HEK293 (cell line): ENCODE measurements around the gene KRT16.

Experiments used
- CTCF ChIA-PET: fragments of 350-600 bp; formaldehyde crosslinking; extraction: SDS; loops from one replicate; lab custom pipeline; 2021; ENCODE audit warnings: antibody characterized with exemption; lab: Yijun Ruan, JAX
- POLR2A ChIA-PET: fragments of 300-600 bp; formaldehyde crosslinking; extraction: SDS; loops from one replicate; lab custom pipeline; 2020; ENCODE audit warnings: antibody characterized with exemption, inconsistent platforms; lab: Yijun Ruan, JAX
- H3K27ac ChIP-seq: fragments of 200-500 bp; sonication (Bioruptor generic); 2 replicates; pipeline ENCODE4 v1.5.1; 2014; ENCODE audit warnings: low read depth, low read length, control low read depth, inconsistent platforms; ENCODE audit errors: extremely low read depth
- H3K36me3 ChIP-seq, 2 experiments: fragments of 200-500 bp in 1 of 2; sonication (Bioruptor generic) in 1 of 2; 1 replicate in 1 of 2; 2 replicates in 1 of 2; pipeline ENCODE4 v1.5.1; 2014 to 2017; ENCODE audit warnings: inconsistent platforms in 2 of 2, low read length in 2 of 2; ENCODE audit not compliant: control insufficient read depth in 2 of 2, insufficient read depth in 1 of 2
- H3K4me1 ChIP-seq: fragments of 200-500 bp; sonication (Bioruptor generic); 2 replicates; pipeline ENCODE4 v1.5.1; 2014; ENCODE audit warnings: mild to moderate bottlenecking, low read length, inconsistent platforms; ENCODE audit not compliant: control insufficient read depth, insufficient read depth
- H3K4me3 ChIP-seq: 2 replicates; pipeline ENCODE4 v1.5.1; 2011; ENCODE audit warnings: low read depth, mild to moderate bottlenecking, control low read depth, low read length, moderate library complexity
- H3K9me3 ChIP-seq: fragments of 200-500 bp; sonication (Bioruptor generic); 2 replicates; pipeline ENCODE4 v1.5.1; 2014; ENCODE audit warnings: low read depth, low read length, inconsistent platforms; ENCODE audit not compliant: control insufficient read depth, insufficient read depth
- IKZF3 ChIP-seq: fragments of 450-650 bp; IDR thresholded peaks from 2 replicates; pipeline ENCODE4 v1.5.0; 2018; ENCODE audit warnings: missing biosample characterization, mild to moderate bottlenecking, missing genetic modification characterization, moderate library complexity
- KLF8 ChIP-seq: fragments of 450-650 bp; formaldehyde crosslinking; IDR thresholded peaks from 2 replicates; pipeline ENCODE4 v1.5.1; 2016; ENCODE audit warnings: missing biosample characterization, missing genetic modification characterization
- REPIN1 ChIP-seq: fragments of 450-650 bp; formaldehyde crosslinking; IDR thresholded peaks from 2 replicates; pipeline ENCODE4 v1.5.1; 2017; ENCODE audit warnings: missing biosample characterization, missing genetic modification characterization, low read depth
- SP7 ChIP-seq: fragments of 450-650 bp; formaldehyde crosslinking; IDR thresholded peaks from 2 replicates; pipeline ENCODE4 v1.5.1; 2016; ENCODE audit warnings: missing biosample characterization, missing genetic modification characterization
- YY2 ChIP-seq: fragments of 450-650 bp; formaldehyde crosslinking; IDR thresholded peaks from 2 replicates; pipeline ENCODE4 v1.5.1; 2016; ENCODE audit warnings: missing biosample characterization, missing genetic modification characterization
- ZBTB17 ChIP-seq: fragments of 450-650 bp; formaldehyde crosslinking; IDR thresholded peaks from 2 replicates; pipeline ENCODE4 v1.5.1; 2016; ENCODE audit warnings: missing biosample characterization, missing genetic modification characterization
- ZBTB48 ChIP-seq: fragments of 450-650 bp; formaldehyde crosslinking; IDR thresholded peaks from 2 replicates; pipeline ENCODE4 v1.5.1; 2016; ENCODE audit warnings: missing biosample characterization, missing genetic modification characterization
- ZFHX2 ChIP-seq: fragments of 450-650 bp; formaldehyde crosslinking; conservative IDR thresholded peaks from 2 replicates; pipeline ENCODE4 v1.5.1; 2016; ENCODE audit warnings: missing biosample characterization, missing genetic modification characterization
- ZFP37 ChIP-seq: fragments of 450-650 bp; formaldehyde crosslinking; IDR thresholded peaks from 2 replicates; pipeline ENCODE4 v1.5.1; 2016; ENCODE audit warnings: missing biosample characterization, missing genetic modification characterization
- ZNF157 ChIP-seq: fragments of 450-650 bp; formaldehyde crosslinking; IDR thresholded peaks from 2 replicates; pipeline ENCODE4 v1.5.1; 2016; ENCODE audit warnings: missing biosample characterization, missing genetic modification characterization
- ZNF266 ChIP-seq: fragments of 450-650 bp; formaldehyde crosslinking; IDR thresholded peaks from 2 replicates; pipeline ENCODE4 v1.5.1; 2016; ENCODE audit warnings: missing biosample characterization, missing genetic modification characterization, low read depth
- ZNF354C ChIP-seq: fragments of 450-650 bp; formaldehyde crosslinking; IDR thresholded peaks from 2 replicates; pipeline ENCODE4 v1.5.1; 2016; ENCODE audit warnings: missing biosample characterization, missing genetic modification characterization, low read depth, borderline replicate concordance
- ZNF366 ChIP-seq: fragments of 450-650 bp; formaldehyde crosslinking; conservative IDR thresholded peaks from 2 replicates; pipeline ENCODE4 v1.5.1; 2016; ENCODE audit warnings: missing biosample characterization, missing genetic modification characterization
- ZNF394 ChIP-seq: fragments of 450-650 bp; formaldehyde crosslinking; IDR thresholded peaks from 2 replicates; pipeline ENCODE4 v1.5.1; 2016; ENCODE audit warnings: missing biosample characterization, missing genetic modification characterization, mild to moderate bottlenecking, moderate library complexity, borderline replicate concordance
- ZNF654 ChIP-seq: fragments of 450-650 bp; formaldehyde crosslinking; IDR thresholded peaks from 2 replicates; pipeline ENCODE4 v1.5.1; 2016; ENCODE audit warnings: low read depth, missing biosample characterization, missing genetic modification characterization
- ZNF792 ChIP-seq: fragments of 450-650 bp; formaldehyde crosslinking; IDR thresholded peaks from 2 replicates; pipeline ENCODE4 v1.5.1; 2016; ENCODE audit warnings: missing biosample characterization, missing genetic modification characterization
- TF ChIP-seq, protein P1 (sequence below): fragments of 450-650 bp; formaldehyde crosslinking; IDR thresholded peaks from 2 replicates; pipeline ENCODE4 v1.5.1; 2016; ENCODE audit warnings: missing biosample characterization, missing genetic modification characterization
- TF ChIP-seq, protein P2 (sequence below): fragments of 450-650 bp; formaldehyde crosslinking; IDR thresholded peaks from 2 replicates; pipeline ENCODE4 v1.5.1; 2016; ENCODE audit warnings: missing biosample characterization, missing genetic modification characterization
- TF ChIP-seq, protein P3 (sequence below): fragments of 450-650 bp; formaldehyde crosslinking; IDR thresholded peaks from 2 replicates; pipeline ENCODE4 v1.5.1; 2016; ENCODE audit warnings: missing biosample characterization, missing genetic modification characterization
- TF ChIP-seq, protein P4 (sequence below): fragments of 450-650 bp; formaldehyde crosslinking; IDR thresholded peaks from 2 replicates; pipeline ENCODE4 v1.5.1; 2016; ENCODE audit warnings: missing biosample characterization, missing genetic modification characterization
- TF ChIP-seq, protein P5 (sequence below): fragments of 450-650 bp; formaldehyde crosslinking; IDR thresholded peaks from 2 replicates; pipeline ENCODE4 v1.5.1; 2016; ENCODE audit warnings: missing biosample characterization, missing genetic modification characterization

KRT16 gene

DNA sequence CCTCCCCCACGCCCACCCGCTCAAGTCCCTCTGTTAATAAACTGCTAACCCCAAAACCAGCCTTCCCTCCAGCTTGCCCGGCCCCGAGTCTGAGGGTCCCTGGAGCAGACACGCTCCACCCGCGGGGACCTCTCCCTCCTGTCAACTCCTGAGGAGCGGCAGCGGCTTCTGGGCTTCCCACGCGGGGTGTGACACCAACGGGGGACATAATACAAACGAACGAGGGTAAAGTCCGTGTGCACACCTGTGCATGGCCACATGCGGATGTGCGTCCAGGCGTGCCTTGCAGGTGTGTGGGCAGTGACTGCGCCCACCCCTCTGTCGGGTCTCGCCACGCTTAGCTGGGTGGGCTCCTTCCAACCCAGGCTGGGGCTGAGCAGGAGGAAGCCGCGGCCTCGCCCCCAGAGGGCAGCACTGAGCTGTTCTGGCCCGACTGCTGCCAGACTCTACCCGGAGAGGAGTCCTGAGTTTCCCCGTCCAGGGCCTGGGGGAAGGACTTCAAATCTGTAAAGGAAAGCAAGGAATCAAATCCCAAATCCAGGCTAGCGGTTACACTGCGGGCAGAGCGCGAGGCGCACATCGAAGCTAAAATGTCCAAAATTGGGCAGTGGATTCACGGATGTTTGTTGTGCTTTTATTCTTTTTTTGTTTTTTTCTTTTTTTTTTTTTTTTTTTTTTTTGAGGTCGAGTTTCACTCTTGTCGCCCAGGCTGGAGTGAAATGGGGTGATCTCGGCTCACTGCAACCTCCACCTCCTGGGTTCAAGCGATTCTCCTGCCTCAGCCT, 36.0 kb upstream of the KRT16 start (continued):
- TF ChIP-seq, protein P1, sequence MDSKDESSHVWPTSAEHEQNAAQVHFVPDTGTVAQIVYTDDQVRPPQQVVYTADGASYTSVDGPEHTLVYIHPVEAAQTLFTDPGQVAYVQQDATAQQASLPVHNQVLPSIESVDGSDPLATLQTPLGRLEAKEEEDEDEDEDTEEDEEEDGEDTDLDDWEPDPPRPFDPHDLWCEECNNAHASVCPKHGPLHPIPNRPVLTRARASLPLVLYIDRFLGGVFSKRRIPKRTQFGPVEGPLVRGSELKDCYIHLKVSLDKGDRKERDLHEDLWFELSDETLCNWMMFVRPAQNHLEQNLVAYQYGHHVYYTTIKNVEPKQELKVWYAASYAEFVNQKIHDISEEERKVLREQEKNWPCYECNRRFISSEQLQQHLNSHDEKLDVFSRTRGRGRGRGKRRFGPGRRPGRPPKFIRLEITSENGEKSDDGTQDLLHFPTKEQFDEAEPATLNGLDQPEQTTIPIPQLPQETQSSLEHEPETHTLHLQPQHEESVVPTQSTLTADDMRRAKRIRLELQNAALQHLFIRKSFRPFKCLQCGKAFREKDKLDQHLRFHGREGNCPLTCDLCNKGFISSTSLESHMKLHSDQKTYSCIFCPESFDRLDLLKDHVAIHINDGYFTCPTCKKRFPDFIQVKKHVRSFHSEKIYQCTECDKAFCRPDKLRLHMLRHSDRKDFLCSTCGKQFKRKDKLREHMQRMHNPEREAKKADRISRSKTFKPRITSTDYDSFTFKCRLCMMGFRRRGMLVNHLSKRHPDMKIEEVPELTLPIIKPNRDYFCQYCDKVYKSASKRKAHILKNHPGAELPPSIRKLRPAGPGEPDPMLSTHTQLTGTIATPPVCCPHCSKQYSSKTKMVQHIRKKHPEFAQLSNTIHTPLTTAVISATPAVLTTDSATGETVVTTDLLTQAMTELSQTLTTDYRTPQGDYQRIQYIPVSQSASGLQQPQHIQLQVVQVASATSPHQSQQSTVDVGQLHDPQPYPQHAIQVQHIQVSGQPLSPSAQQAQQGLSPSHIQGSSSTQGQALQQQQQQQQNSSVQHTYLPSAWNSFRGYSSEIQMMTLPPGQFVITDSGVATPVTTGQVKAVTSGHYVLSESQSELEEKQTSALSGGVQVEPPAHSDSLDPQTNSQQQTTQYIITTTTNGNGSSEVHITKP (tag by site-specific recombination), result peak; percentile 64
- TF ChIP-seq, protein P2, sequence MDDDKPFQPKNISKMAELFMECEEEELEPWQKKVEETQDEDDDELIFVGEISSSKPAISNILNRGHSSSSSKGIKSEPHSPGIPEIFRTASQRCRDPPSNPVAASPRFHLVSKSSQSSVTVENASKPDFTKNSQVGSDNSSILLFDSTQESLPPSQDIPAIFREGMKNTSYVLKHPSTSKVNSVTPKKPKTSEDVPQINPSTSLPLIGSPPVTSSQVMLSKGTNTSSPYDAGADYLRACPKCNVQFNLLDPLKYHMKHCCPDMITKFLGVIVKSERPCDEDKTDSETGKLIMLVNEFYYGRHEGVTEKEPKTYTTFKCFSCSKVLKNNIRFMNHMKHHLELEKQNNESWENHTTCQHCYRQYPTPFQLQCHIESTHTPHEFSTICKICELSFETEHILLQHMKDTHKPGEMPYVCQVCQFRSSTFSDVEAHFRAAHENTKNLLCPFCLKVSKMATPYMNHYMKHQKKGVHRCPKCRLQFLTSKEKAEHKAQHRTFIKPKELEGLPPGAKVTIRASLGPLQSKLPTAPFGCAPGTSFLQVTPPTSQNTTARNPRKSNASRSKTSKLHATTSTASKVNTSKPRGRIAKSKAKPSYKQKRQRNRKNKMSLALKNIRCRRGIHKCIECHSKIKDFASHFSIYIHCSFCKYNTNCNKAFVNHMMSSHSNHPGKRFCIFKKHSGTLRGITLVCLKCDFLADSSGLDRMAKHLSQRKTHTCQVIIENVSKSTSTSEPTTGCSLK (tag by site-specific recombination), result no peak
- TF ChIP-seq ZNF394 (tag by site-specific recombination), result peak; percentile 18; the same call in 1 of the 2 replicates
- peak; percentile 84 for TF ChIP-seq ZFHX2 (tag by site-specific recombination)
- TF ChIP-seq ZNF157 (tag by site-specific recombination), result no peak
- peak; percentile 57; the same call in 1 of the 2 replicates for TF ChIP-seq ZNF366 (tag by site-specific recombination)
- TF ChIP-seq ZBTB48 (tag by site-specific recombination), result 0 out of 2 replicates have a peak, but pooled peaks have one; percentile 85
- TF ChIP-seq IKZF3, result peak; percentile 91
- no peak for TF ChIP-seq ZNF354C (tag by site-specific recombination)
- TF ChIP-seq ZNF266 (tag by site-specific recombination), result no peak

DNA sequence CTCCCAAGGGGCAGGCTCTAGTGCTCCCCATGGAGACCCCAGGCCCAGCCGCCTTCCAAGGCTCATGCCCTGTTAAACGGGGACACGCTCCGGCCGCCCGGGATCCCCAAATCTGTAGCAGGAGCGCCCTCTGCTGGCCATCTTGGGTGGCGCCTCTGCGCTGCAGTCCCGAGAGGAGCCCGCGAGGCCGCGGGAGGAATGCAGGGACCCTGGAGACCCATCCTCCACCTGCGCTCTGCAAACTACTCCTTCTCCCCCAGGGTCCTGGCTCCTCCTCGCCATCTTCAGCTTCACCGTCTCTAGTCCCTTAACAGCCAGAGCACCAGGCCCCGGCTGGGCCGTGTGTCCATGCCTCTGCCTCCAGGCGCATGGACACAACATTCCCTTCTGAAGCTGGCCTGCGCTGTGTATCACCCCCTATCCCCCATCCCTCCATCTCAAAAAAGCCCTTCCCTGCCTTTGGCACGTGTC, 35.4 kb upstream of the KRT16 start:
- POLR2A ChIA-PET, result interaction anchor here (0.8 to 1.3 kb wide), 4 partner anchors 68 to 1000 kb away, joined by 3 to 7 read pairs (median 4); partner anchors contain the start of gene KRT19
- Histone ChIP-seq H3K27ac (no peak overlapping the region), H3K9me3 (no peaks in the 10 kb centered on the region), H3K36me3 (no peaks in the 10 kb centered on the region), H3K4me3 (peak overlapping the region; percentile 42), H3K4me1 (no peaks in the 10 kb centered on the region)
- CTCF ChIA-PET, result interaction anchor here (0.6 to 15.7 kb wide), 101 partner anchors 8 to 1429 kb away, joined by 3 to 567 read pairs (median 4); partner anchors contain the start of genes EIF1, KRT15, KRT17 and KRT20
- TF ChIP-seq, protein P3, sequence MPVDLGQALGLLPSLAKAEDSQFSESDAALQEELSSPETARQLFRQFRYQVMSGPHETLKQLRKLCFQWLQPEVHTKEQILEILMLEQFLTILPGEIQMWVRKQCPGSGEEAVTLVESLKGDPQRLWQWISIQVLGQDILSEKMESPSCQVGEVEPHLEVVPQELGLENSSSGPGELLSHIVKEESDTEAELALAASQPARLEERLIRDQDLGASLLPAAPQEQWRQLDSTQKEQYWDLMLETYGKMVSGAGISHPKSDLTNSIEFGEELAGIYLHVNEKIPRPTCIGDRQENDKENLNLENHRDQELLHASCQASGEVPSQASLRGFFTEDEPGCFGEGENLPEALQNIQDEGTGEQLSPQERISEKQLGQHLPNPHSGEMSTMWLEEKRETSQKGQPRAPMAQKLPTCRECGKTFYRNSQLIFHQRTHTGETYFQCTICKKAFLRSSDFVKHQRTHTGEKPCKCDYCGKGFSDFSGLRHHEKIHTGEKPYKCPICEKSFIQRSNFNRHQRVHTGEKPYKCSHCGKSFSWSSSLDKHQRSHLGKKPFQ, result peak; percentile 55
- TF ChIP-seq ZNF366 (tag by site-specific recombination) (peak; percentile 98), ZNF792 (no peak), ZBTB17 (tag by site-specific recombination) (peak; percentile 55; the same call in 1 of the 2 replicates), SP7 (peak; percentile 41), ZFP37 (peak; percentile 54; the same call in 1 of the 2 replicates), ZNF654 (peak; percentile 96), YY2 (tag by site-specific recombination) (0 out of 2 replicates have a peak, but pooled peaks have one; percentile 31), REPIN1 (tag by site-specific recombination) (peak; percentile 17; the same call in 1 of the 2 replicates), KLF8 (tag by site-specific recombination) (peak; percentile 26; the same call in 1 of the 2 replicates)
- TF ChIP-seq, protein P4, sequence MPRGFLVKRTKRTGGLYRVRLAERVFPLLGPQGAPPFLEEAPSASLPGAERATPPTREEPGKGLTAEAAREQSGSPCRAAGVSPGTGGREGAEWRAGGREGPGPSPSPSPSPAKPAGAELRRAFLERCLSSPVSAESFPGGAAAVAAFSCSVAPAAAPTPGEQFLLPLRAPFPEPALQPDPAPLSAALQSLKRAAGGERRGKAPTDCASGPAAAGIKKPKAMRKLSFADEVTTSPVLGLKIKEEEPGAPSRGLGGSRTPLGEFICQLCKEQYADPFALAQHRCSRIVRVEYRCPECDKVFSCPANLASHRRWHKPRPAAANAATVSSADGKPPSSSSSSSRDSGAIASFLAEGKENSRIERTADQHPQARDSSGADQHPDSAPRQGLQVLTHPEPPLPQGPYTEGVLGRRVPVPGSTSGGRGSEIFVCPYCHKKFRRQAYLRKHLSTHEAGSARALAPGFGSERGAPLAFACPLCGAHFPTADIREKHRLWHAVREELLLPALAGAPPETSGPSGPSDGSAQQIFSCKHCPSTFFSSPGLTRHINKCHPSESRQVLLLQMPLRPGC (tag by site-specific recombination), result peak; percentile 49; the same call in 1 of the 2 replicates
- TF ChIP-seq, protein P5, sequence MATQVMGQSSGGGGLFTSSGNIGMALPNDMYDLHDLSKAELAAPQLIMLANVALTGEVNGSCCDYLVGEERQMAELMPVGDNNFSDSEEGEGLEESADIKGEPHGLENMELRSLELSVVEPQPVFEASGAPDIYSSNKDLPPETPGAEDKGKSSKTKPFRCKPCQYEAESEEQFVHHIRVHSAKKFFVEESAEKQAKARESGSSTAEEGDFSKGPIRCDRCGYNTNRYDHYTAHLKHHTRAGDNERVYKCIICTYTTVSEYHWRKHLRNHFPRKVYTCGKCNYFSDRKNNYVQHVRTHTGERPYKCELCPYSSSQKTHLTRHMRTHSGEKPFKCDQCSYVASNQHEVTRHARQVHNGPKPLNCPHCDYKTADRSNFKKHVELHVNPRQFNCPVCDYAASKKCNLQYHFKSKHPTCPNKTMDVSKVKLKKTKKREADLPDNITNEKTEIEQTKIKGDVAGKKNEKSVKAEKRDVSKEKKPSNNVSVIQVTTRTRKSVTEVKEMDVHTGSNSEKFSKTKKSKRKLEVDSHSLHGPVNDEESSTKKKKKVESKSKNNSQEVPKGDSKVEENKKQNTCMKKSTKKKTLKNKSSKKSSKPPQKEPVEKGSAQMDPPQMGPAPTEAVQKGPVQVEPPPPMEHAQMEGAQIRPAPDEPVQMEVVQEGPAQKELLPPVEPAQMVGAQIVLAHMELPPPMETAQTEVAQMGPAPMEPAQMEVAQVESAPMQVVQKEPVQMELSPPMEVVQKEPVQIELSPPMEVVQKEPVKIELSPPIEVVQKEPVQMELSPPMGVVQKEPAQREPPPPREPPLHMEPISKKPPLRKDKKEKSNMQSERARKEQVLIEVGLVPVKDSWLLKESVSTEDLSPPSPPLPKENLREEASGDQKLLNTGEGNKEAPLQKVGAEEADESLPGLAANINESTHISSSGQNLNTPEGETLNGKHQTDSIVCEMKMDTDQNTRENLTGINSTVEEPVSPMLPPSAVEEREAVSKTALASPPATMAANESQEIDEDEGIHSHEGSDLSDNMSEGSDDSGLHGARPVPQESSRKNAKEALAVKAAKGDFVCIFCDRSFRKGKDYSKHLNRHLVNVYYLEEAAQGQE (tag by site-specific recombination), result 0 out of 2 replicates have a peak, but pooled peaks have one; percentile 15
